PFSK-1 (cell line): ENCODE measurements around the gene SUN5.

Experiments used
- FOXP2 ChIP-seq: optimal IDR thresholded peaks from 2 replicates; pipeline ENCODE3; 2011; ENCODE audit warnings: borderline replicate concordance, control low read depth, inconsistent platforms; ENCODE audit not compliant: insufficient read depth; ENCODE audit errors: extremely low read length, extremely low read depth
- POLR2AphosphoS5 ChIP-seq: IDR thresholded peaks from 2 replicates; pipeline ENCODE4 v1.6.1; 2012; ENCODE audit warnings: low read depth, mild to moderate bottlenecking, control low read depth, low read length, moderate library complexity
- REST ChIP-seq, 2 experiments: IDR thresholded peaks; 2 replicates each; pipeline versions ENCODE4 v1.6.1 to v1.8.0; 2011 to 2012; ENCODE audit warnings: low read depth in 2 of 2, low read length in 2 of 2, control low read depth in 1 of 2, inconsistent platforms in 1 of 2, mild to moderate bottlenecking in 1 of 2, moderate library complexity in 1 of 2; ENCODE audit not compliant: insufficient read depth in 1 of 2
- TAF1 ChIP-seq: IDR thresholded peaks from 2 replicates; pipeline ENCODE4 v1.6.1; 2012; ENCODE audit warnings: low read length, control low read depth, borderline replicate concordance; ENCODE audit not compliant: insufficient read depth

- no peak for TF ChIP-seq POLR2AphosphoS5
- no peak for TF ChIP-seq REST (IDR thresholded peaks at IDR 0.05; ENCODE audit: insufficient read depth in 1 of 2, low read depth in 2 of 2, low read length in 2 of 2)
- no peak for TF ChIP-seq TAF1
- no peak for TF ChIP-seq FOXP2
Measured at GRCh38 chr20:32986331-32986966, 17.8 kb downstream of the SUN5 start.
